A549 (cell line): Measurements from ENCODE around the gene MTMR6.

Experiments
- BHLHE40 ChIP-seq: IDR thresholded peaks from 2 replicates; pipeline ENCODE4 v1.6.1; 2012; ENCODE audit warnings: low read depth, low read length, inconsistent platforms
- CEBPB ChIP-seq, 2 experiments: fragments of >200 bp in 1 of 2; sonication (Bioruptor Twin) in 1 of 2; formaldehyde crosslinking in 1 of 2; IDR thresholded peaks; 2 replicates each; pipeline ENCODE4 v1.6.1; 2012 to 2016
- HDAC2 ChIP-seq: fragments of 200-600 bp; sonication (generic); IDR thresholded peaks from 2 replicates; pipeline ENCODE4 v1.6.1; 2016
- JUNB ChIP-seq: fragments of >200 bp; sonication (Bioruptor Twin); formaldehyde crosslinking; IDR thresholded peaks from 2 replicates; pipeline ENCODE4 v1.6.1; 2016
- KDM5A ChIP-seq: fragments of 200-600 bp; sonication (generic); IDR thresholded peaks from 2 replicates; pipeline ENCODE4 v1.6.1; 2016; ENCODE audit warnings: antibody characterized with exemption, mild to moderate bottlenecking
- POLR2A ChIP-seq: IDR thresholded peaks from 2 replicates; pipeline ENCODE4 v1.6.1; 2012; ENCODE audit warnings: mild to moderate bottlenecking, low read length
- TP53 ChIP-seq: fragments of 250-450 bp; sonication (Bioruptor Pico); IDR thresholded peaks from 2 replicates; pipeline ENCODE4 v1.5.0; 2021; ENCODE audit warnings: mild to moderate bottlenecking, moderate library complexity
- ZC3H11A ChIP-seq: fragments of 450-650 bp; IDR thresholded peaks from 2 replicates; pipeline ENCODE4 v1.6.1; 2014; ENCODE audit warnings: antibody characterized with exemption, mild to moderate bottlenecking
- TF ChIP-seq, protein P1 (sequence below): fragments of 200-600 bp; sonication (generic); IDR thresholded peaks from 2 replicates; pipeline ENCODE4 v1.6.1; 2016; ENCODE audit warnings: antibody characterized with exemption, mild to moderate bottlenecking, moderate library complexity
- TF ChIP-seq, protein P2 (sequence below): IDR thresholded peaks from 2 replicates; pipeline ENCODE4 v1.6.1; 2012
- TF ChIP-seq, protein P3 (sequence below): fragments of >200 bp; sonication (Bioruptor Twin); formaldehyde crosslinking; IDR thresholded peaks from 3 replicates; pipeline ENCODE4 v1.5.1; 2016

DNA sequence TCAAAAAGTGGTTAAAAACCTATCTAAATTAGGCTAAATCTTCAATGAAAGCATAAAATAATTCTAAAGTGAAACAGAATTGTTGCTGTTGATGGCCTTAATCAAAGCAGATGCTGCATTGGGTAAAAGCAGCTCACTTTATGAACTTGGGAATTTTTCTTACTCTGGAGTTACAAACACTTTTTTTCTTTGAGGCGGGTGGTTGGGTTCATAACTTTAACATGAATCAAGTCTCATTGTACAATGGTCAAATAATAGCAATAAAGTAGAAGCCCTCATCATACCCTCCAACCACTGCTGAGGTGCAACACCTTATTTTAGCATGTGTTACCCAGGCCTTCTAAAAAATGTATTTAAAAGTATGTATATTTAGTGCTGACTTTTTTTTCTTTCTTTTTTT, 43.3 kb upstream of the MTMR6 start:
- TF ChIP-seq, protein P1, sequence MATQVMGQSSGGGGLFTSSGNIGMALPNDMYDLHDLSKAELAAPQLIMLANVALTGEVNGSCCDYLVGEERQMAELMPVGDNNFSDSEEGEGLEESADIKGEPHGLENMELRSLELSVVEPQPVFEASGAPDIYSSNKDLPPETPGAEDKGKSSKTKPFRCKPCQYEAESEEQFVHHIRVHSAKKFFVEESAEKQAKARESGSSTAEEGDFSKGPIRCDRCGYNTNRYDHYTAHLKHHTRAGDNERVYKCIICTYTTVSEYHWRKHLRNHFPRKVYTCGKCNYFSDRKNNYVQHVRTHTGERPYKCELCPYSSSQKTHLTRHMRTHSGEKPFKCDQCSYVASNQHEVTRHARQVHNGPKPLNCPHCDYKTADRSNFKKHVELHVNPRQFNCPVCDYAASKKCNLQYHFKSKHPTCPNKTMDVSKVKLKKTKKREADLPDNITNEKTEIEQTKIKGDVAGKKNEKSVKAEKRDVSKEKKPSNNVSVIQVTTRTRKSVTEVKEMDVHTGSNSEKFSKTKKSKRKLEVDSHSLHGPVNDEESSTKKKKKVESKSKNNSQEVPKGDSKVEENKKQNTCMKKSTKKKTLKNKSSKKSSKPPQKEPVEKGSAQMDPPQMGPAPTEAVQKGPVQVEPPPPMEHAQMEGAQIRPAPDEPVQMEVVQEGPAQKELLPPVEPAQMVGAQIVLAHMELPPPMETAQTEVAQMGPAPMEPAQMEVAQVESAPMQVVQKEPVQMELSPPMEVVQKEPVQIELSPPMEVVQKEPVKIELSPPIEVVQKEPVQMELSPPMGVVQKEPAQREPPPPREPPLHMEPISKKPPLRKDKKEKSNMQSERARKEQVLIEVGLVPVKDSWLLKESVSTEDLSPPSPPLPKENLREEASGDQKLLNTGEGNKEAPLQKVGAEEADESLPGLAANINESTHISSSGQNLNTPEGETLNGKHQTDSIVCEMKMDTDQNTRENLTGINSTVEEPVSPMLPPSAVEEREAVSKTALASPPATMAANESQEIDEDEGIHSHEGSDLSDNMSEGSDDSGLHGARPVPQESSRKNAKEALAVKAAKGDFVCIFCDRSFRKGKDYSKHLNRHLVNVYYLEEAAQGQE = no peak
- TF ChIP-seq ZC3H11A (no peak), POLR2A (no peak), TP53 (no peak), KDM5A (no peak), HDAC2 (no peak), CEBPB (IDR thresholded peaks at IDR 0.05) (no peak), JUNB (no peak), BHLHE40 (no peak)
- TF ChIP-seq, protein P2, sequence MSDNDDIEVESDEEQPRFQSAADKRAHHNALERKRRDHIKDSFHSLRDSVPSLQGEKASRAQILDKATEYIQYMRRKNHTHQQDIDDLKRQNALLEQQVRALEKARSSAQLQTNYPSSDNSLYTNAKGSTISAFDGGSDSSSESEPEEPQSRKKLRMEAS = no peak
- TF ChIP-seq, protein P3, sequence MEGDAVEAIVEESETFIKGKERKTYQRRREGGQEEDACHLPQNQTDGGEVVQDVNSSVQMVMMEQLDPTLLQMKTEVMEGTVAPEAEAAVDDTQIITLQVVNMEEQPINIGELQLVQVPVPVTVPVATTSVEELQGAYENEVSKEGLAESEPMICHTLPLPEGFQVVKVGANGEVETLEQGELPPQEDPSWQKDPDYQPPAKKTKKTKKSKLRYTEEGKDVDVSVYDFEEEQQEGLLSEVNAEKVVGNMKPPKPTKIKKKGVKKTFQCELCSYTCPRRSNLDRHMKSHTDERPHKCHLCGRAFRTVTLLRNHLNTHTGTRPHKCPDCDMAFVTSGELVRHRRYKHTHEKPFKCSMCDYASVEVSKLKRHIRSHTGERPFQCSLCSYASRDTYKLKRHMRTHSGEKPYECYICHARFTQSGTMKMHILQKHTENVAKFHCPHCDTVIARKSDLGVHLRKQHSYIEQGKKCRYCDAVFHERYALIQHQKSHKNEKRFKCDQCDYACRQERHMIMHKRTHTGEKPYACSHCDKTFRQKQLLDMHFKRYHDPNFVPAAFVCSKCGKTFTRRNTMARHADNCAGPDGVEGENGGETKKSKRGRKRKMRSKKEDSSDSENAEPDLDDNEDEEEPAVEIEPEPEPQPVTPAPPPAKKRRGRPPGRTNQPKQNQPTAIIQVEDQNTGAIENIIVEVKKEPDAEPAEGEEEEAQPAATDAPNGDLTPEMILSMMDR = no peak
